ENCODE data around the gene NREP. TPM values are rescaled to one million over a fixed set of nuclear protein-coding genes. Genes with fewer than 3 reads are reported as not detected.

Gene NREP
- total and polyA plus RNA-seq, 2 experiments from 2014 or later, result 177 to 263 TPM

GRCh38 chr5:111707630-111708164, 49.3 kb downstream of the NREP start:
- H4K20me1 ChIP-seq (ENCODE audit: insufficient read depth, poor library complexity, severe bottlenecking), result no peaks in the 10 kb centered on the region
- no peaks in the 10 kb centered on the region for H3K9me2 ChIP-seq (replicated peaks; ENCODE audit: insufficient read depth)
- TF ChIP-seq EZH2 (IDR thresholded peaks at IDR 0.05; ENCODE audit: borderline replicate concordance) (no peak), EZH2phosphoT487 (IDR thresholded peaks at IDR 0.05; ENCODE audit: low read depth, severe bottlenecking, unreplicated experiment) (no peak)
- TF ChIP-seq, protein P1, sequence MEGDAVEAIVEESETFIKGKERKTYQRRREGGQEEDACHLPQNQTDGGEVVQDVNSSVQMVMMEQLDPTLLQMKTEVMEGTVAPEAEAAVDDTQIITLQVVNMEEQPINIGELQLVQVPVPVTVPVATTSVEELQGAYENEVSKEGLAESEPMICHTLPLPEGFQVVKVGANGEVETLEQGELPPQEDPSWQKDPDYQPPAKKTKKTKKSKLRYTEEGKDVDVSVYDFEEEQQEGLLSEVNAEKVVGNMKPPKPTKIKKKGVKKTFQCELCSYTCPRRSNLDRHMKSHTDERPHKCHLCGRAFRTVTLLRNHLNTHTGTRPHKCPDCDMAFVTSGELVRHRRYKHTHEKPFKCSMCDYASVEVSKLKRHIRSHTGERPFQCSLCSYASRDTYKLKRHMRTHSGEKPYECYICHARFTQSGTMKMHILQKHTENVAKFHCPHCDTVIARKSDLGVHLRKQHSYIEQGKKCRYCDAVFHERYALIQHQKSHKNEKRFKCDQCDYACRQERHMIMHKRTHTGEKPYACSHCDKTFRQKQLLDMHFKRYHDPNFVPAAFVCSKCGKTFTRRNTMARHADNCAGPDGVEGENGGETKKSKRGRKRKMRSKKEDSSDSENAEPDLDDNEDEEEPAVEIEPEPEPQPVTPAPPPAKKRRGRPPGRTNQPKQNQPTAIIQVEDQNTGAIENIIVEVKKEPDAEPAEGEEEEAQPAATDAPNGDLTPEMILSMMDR (IDR thresholded peaks at IDR 0.05; ENCODE audit: poor library complexity), result no peak
- H3K4me3 ChIP-seq, result no peak overlapping the region
- DNase-seq (ENCODE audit: low spot score), result no peak
- no peak overlapping the region for H3K4me2 ChIP-seq
- WGBS (ENCODE audit: low lambda C conversion rate, missing lambda C conversion rate), result 46% methylated on average over 1 of the region's 1 CpG
- no peaks in the 10 kb centered on the region for H3K4me1 ChIP-seq (ENCODE audit: insufficient read depth)
- no peak overlapping the region for H3K27ac ChIP-seq
- no peaks in the 10 kb centered on the region for H3K79me2 ChIP-seq
- no peak overlapping the region for H2AFZ ChIP-seq
- H3K36me3 ChIP-seq (replicated peaks; ENCODE audit: insufficient read depth, low read depth), result no peaks in the 10 kb centered on the region
- H3K27me3 ChIP-seq, result no peaks in the 10 kb centered on the region
- no peaks in the 10 kb centered on the region for H3K9me3 ChIP-seq (ENCODE audit: low read depth)

GRCh38 chr5:111706345-111706744, 50.6 kb downstream of the NREP start:
- Histone ChIP-seq H3K9me3 (ENCODE audit: low read depth) (no peaks in the 10 kb centered on the region), H3K4me2 (no peak overlapping the region), H2AFZ (no peak overlapping the region), H3K9me2 (replicated peaks; ENCODE audit: insufficient read depth) (no peaks in the 10 kb centered on the region), H3K27ac (no peak overlapping the region), H3K4me3 (no peak overlapping the region), H3K4me1 (ENCODE audit: insufficient read depth) (no peaks in the 10 kb centered on the region), H3K36me3 (replicated peaks; ENCODE audit: insufficient read depth, low read depth) (no peaks in the 10 kb centered on the region), H3K79me2 (no peaks in the 10 kb centered on the region), H3K27me3 (no peaks in the 10 kb centered on the region), H4K20me1 (ENCODE audit: insufficient read depth, poor library complexity, severe bottlenecking) (no peaks in the 10 kb centered on the region)
- TF ChIP-seq EZH2 (IDR thresholded peaks at IDR 0.05; ENCODE audit: borderline replicate concordance) (no peak), EZH2phosphoT487 (IDR thresholded peaks at IDR 0.05; ENCODE audit: low read depth, severe bottlenecking, unreplicated experiment) (no peak)
- TF ChIP-seq, protein P1 (IDR thresholded peaks at IDR 0.05; ENCODE audit: poor library complexity), result no peak
- peak; percentile 26 for DNase-seq (ENCODE audit: low spot score)
- WGBS (ENCODE audit: low lambda C conversion rate, missing lambda C conversion rate), result 14% methylated on average over 4 of the region's 4 CpGs

DNA sequence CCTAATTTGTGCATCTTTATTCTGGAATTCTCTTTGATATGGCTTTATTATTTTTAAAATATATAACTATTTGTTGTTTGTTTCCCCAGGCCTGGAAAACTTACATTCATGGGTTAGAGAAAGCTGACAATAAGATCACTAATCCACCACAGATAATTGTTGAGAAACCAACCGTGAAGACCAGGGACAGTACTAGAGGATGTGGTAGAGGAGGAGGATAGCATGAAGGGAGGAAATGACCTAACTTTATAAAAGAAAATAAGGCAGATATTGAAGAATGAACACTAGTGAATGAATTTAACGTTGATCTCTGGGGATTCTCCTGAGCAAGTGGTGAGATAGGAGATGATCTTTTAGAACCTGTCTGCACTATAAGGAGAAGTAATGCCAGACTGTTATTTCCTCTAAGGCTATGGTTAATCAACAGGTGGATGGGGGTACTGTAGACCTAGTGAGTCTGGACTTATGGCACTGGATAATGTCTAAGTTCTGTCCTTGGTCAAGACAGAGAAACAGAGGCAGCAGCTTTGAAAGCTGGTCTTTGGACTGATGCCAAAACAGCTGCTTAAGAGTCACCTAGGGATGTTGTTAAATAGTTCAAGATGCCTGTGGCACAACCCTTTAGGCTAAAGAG, 52.4 kb downstream of the NREP start:
- H2AFZ ChIP-seq, result no peak overlapping the region
- WGBS (ENCODE audit: low lambda C conversion rate, missing lambda C conversion rate), result 63% methylated on average over 2 of the region's 2 CpGs
- no peak for DNase-seq (ENCODE audit: low spot score)

More for the DNA sequence above, 52.4 kb downstream of the NREP start:
- no peak for TF ChIP-seq EZH2 (IDR thresholded peaks at IDR 0.05; ENCODE audit: borderline replicate concordance)
- TF ChIP-seq EZH2phosphoT487 (IDR thresholded peaks at IDR 0.05; ENCODE audit: low read depth, severe bottlenecking, unreplicated experiment), result no peak
- TF ChIP-seq, protein P1 (IDR thresholded peaks at IDR 0.05; ENCODE audit: poor library complexity), result no peak
- Histone ChIP-seq H3K4me3 (no peak overlapping the region), H3K27ac (no peak overlapping the region), H4K20me1 (ENCODE audit: insufficient read depth, poor library complexity, severe bottlenecking) (no peaks in the 10 kb centered on the region), H3K9me3 (ENCODE audit: low read depth) (no peaks in the 10 kb centered on the region), H3K27me3 (no peaks in the 10 kb centered on the region), H3K36me3 (replicated peaks; ENCODE audit: insufficient read depth, low read depth) (no peaks in the 10 kb centered on the region), H3K9me2 (replicated peaks; ENCODE audit: insufficient read depth) (no peaks in the 10 kb centered on the region), H3K4me1 (ENCODE audit: insufficient read depth) (no peaks in the 10 kb centered on the region), H3K79me2 (no peaks in the 10 kb centered on the region), H3K4me2 (no peak overlapping the region)
